Measurements from ENCODE around the gene MLC1. TPM values are rescaled to one million over a fixed set of nuclear protein-coding genes. Genes with fewer than 3 reads are reported as not detected.

The MLC1 gene
- total RNA-seq, 1 donor from 2014 or later: not detected

GRCh38 chr22:50009765-50010675 lies 75.2 kb downstream of the MLC1 start:
- no peaks in the 10 kb centered on the region for H3K36me3 Mint-ChIP-seq (ENCODE audit: insufficient read depth)
- TF ChIP-seq, protein P1, sequence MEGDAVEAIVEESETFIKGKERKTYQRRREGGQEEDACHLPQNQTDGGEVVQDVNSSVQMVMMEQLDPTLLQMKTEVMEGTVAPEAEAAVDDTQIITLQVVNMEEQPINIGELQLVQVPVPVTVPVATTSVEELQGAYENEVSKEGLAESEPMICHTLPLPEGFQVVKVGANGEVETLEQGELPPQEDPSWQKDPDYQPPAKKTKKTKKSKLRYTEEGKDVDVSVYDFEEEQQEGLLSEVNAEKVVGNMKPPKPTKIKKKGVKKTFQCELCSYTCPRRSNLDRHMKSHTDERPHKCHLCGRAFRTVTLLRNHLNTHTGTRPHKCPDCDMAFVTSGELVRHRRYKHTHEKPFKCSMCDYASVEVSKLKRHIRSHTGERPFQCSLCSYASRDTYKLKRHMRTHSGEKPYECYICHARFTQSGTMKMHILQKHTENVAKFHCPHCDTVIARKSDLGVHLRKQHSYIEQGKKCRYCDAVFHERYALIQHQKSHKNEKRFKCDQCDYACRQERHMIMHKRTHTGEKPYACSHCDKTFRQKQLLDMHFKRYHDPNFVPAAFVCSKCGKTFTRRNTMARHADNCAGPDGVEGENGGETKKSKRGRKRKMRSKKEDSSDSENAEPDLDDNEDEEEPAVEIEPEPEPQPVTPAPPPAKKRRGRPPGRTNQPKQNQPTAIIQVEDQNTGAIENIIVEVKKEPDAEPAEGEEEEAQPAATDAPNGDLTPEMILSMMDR (IDR thresholded peaks at IDR 0.05; ENCODE audit: unreplicated experiment): no peak
- no peak overlapping the region for H3K4me3 Mint-ChIP-seq (ENCODE audit: low read depth)
- H3K9me3 Mint-ChIP-seq (ENCODE audit: low read depth): no peaks in the 10 kb centered on the region
- no peak for DNase-seq (ENCODE audit: low spot score, unreplicated experiment)
- peaks cover 2% of the 10 kb centered on the region for H3K4me1 Mint-ChIP-seq (ENCODE audit: low read depth)
- peaks cover 27% of the 10 kb centered on the region for H3K27me3 Mint-ChIP-seq
- no peak overlapping the region for H3K27ac Mint-ChIP-seq

Other genes starting within 250 kb of the MLC1 start
- gene ZBED4, start 231.6 kb downstream of the MLC1 start, total RNA-seq: 34.3 and 36.5 TPM in 2 replicates
- 22.0 and 25.7 TPM in 2 replicates for gene ALG12, start 167.0 kb downstream of the MLC1 start, total RNA-seq
- 42.2 and 42.4 TPM in 2 replicates for gene CRELD2, start 166.8 kb downstream of the MLC1 start, total RNA-seq
- 17.4 and 19.0 TPM in 2 replicates for gene PIM3, start 124.7 kb downstream of the MLC1 start, total RNA-seq
- 0.10 TPM in 1 of 2 replicates, not detected in the other for gene IL17REL, start 72.7 kb downstream of the MLC1 start, total RNA-seq
- not detected in 2 replicates for gene TTLL8, start 27.1 kb downstream of the MLC1 start, total RNA-seq
- gene MOV10L1, start 4.6 kb upstream of the MLC1 start, total RNA-seq: 0.22 TPM in 1 of 2 replicates, not detected in the other
- gene PANX2, start 85.3 kb upstream of the MLC1 start, total RNA-seq: 6.2 and 6.3 TPM in 2 replicates
- 39.4 and 42.1 TPM in 2 replicates for gene TRABD, start 100.5 kb upstream of the MLC1 start, total RNA-seq
- gene SELENOO, start 115.6 kb upstream of the MLC1 start, total RNA-seq: 24.3 and 24.7 TPM in 2 replicates
- 62.0 and 70.9 TPM in 2 replicates for gene TUBGCP6, start 159.6 kb upstream of the MLC1 start, total RNA-seq
- 73.8 and 81.5 TPM in 2 replicates for gene HDAC10, start 165.8 kb upstream of the MLC1 start, total RNA-seq
- gene MAPK12, start 176.3 kb upstream of the MLC1 start, total RNA-seq: 53.7 and 54.6 TPM in 2 replicates
- gene MAPK11, start 185.0 kb upstream of the MLC1 start, total RNA-seq: 2.3 and 2.7 TPM in 2 replicates
- gene PLXNB2, start 222.2 kb upstream of the MLC1 start, total RNA-seq: 178 and 182 TPM in 2 replicates
- 35.1 and 36.4 TPM in 2 replicates for gene DENND6B, start 241.6 kb upstream of the MLC1 start, total RNA-seq